Coronary artery (tissue), 2 donors: ENCODE measurements around the gene TCFL5.

Source experiments
- DNase-seq: peaks from one replicate; pipeline ENCODE4 v3.0.0-alpha.2; 2017; ENCODE audit warnings: low spot score
- H3K27ac ChIP-seq, 2 donors: fragments of 200-600 bp; sonication (generic); one replicate each; pipeline ENCODE4 v1.5.1; 2016 to 2019
- H3K4me3 ChIP-seq: fragments of 200-600 bp; sonication (generic); 2 replicates; pipeline ENCODE4 v1.5.1; 2016; ENCODE audit warnings: mild to moderate bottlenecking, moderate library complexity
- TF ChIP-seq, protein P1 (sequence below): fragments of 200-600 bp; sonication (generic); IDR thresholded peaks from one replicate; pipeline ENCODE4 v1.5.1; 2019; ENCODE audit warnings: antibody characterized with exemption

Gene TCFL5

DNA sequence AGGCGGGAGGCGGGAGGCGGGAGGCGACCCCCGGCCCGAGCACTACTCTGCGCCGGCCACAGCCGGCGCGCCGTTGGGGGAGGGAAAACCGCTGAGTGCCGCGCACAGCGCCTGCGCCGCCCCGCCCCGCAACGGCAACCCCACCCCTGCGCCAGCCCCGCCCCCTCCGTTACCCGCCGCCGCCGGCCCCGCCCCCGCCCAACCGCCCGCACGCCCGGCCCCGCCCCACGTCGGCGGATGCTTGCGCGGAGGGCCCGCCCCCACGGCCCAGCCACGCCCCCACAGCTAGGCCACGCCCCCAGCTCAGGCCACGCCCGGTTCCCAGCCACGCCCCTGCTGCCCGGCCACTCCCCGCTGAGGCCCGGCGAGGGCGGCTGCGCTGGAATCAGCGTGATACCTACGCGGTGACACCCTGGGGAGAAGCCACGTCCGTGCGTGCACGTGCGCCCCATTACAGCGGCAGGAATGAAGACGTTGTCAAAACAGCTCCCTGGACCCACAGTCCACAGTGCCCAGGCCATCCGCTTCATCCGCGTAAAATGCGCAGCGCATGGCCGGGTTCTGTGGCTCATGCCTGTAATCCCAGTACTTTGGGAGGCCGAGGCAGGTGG, at the start of gene TCFL5:
Gene TCFL5, minus strand, starts transcription at position 97 of the 611 bp plus-strand sequence. CDS start 152 bp downstream, outside the sequence.
- TF ChIP-seq, protein P1, sequence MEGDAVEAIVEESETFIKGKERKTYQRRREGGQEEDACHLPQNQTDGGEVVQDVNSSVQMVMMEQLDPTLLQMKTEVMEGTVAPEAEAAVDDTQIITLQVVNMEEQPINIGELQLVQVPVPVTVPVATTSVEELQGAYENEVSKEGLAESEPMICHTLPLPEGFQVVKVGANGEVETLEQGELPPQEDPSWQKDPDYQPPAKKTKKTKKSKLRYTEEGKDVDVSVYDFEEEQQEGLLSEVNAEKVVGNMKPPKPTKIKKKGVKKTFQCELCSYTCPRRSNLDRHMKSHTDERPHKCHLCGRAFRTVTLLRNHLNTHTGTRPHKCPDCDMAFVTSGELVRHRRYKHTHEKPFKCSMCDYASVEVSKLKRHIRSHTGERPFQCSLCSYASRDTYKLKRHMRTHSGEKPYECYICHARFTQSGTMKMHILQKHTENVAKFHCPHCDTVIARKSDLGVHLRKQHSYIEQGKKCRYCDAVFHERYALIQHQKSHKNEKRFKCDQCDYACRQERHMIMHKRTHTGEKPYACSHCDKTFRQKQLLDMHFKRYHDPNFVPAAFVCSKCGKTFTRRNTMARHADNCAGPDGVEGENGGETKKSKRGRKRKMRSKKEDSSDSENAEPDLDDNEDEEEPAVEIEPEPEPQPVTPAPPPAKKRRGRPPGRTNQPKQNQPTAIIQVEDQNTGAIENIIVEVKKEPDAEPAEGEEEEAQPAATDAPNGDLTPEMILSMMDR = no peak
- peak within 1 kb of the TSS; percentile 87 for H3K4me3 ChIP-seq
- H3K27ac ChIP-seq = peak within 1 kb of the TSS in 1 of 2 donors; percentile 77
- peak; percentile 93 for DNase-seq

DNA sequence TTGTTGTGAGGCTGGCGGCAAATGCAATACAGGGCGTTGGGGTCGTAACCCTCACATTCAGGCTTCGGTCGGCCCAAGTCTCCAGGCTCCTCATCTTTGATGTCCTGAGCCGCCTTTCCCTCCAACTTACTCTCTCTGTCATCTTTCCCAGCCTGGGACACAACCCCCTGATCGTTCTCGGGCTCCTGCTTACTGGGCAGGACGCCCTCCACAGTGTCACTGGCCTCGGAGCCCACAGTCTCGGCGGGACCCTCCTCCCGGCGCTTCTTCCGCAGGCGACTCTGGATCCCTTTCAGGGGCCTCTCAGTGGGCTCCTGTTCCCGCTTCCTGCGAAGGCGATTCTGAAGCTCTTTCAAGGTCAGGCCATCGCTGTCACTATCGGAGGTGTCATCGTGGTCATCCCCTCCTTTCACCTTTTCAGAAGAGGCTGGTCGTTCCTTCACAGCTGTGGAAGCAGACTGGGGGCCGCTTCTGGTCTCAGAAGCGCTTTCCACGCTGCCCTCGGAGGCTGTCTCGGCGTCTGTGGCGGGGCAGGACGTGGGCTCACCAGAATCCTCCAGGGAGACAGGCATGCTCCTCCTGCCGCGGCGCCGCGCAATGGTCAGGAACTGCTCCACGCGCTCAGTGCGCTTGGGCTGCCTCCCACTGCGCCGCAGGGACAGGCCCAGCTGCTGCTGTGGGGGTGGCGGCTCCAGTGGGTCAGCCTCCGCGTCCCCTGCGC, 49.3 kb upstream of the TCFL5 start:
- Histone ChIP-seq H3K4me3 (no peak overlapping the region), H3K27ac (no peak overlapping the region)
- DNase-seq = no peak
- TF ChIP-seq, protein P1 = no peak

DNA sequence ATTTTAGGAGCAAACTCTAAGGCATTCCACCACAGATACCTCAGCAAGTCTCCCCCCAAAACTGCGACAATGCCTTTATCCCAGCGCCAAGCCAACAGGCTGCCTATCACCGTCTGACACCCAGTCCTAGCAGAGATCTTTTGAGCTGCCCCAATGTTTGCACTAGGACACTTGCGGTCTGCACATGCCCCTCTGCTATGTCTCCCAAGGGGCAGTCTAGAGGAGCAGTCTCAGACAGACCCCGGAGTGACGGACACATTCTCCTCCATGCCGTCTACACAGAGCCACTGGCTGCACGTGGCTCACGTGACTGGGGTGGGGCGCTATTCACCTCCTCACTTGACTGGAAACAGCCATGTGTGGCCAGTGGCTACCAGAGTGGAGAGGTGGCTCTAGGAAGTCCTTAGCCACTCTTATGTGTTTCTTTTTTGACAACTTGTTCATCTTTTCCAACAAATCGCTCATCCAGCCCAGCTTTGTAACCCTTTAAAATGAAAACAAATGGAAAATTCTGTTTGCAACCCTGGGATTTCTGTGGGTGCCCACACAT, 48.7 kb upstream of the TCFL5 start:
- no peak overlapping the region for H3K4me3 ChIP-seq
- H3K27ac ChIP-seq = no peak overlapping the region
- TF ChIP-seq, protein P1 = no peak
- DNase-seq = no peak

DNA sequence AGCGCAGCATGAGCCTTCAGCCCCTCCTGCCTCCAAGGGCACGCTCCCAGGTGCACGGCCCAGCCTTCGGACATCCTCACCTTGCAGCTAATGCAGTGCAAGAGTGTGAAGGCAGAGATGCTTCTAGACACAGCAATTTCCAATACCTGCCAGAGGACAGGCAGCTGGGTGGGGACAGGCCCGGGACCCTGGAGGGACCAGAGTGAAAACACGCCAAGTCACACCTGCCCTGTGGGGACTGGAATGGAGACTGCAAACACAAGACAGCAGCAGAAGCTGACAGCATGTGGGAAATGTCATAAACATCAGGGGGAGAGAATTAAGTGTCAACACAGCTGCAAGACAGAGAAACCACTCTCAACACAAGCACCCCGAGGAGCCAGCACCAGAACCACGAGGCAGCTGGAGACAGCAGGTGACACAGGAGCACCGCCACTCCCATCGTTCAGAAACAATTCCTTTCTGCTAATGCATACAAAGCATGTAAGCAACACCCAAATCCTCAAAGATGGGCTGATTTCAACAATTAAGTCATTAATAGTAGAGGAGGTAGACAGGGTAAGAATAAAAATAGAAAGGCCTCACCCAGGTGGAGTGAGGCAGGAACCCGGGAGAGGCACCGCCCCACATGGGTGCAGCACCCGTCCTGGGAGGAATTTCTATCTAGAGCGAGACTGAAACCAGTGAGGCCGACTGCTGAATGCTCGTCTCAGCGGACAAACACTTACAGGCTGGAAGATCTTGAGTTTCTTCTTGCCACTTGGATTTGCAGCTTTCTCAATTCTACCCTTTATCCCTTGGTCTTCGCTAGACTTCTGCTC, 47.6 kb upstream of the TCFL5 start:
- Histone ChIP-seq H3K4me3 (no peak overlapping the region), H3K27ac (no peak overlapping the region)
- TF ChIP-seq, protein P1 = no peak
- DNase-seq = no peak

DNA sequence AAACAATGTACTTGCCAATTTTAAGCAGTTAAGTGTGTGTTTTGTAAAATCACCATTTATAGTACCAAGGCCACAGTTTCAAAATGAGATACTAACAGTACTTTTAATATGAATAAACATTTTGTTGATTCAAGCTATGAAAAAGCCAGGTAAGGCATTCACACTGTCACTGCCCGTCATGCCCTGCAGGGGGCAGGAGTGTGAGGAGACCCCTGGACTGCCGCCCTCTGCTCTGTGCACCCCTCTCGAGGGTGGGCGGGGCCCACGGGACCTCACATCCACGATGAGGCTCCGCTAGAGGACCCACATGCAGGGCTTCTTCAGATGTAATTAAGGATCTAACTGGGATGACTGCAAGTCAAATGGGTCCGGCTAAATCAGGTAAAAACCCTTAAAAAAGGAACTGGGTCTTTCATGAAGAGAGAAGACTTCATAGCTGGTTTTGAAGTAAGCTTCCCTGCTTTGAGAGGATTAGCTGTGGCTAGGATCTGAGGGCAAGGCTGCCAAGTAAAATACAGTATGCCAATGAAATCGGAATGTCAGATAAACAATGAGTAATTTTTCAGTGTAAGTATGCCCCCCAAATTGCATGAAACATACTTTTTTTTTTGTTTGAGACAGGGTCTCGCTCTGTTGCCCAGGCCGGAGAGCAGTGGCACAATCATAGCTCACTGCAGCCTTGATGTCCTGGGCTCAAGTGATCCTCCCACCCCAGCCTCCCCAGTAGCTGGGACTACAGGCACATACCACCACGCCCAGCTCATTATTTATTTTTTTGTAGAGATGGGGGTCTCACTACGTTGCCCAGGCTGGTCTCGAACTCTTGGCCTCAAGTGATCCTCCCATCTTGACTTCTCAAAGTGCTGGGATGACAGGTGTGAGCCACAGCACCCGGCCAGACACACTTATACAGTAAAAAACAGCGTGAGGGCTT, 46.0 kb upstream of the TCFL5 start:
- TF ChIP-seq, protein P1 = no peak
- Histone ChIP-seq H3K4me3 (no peak overlapping the region), H3K27ac (no peak overlapping the region)
- no peak for DNase-seq
